Dendritic cell treated with granulocyte-macrophage colony-stimulating factor and Interleukin-4, amounts not matched to agents 40 ng/mL and 50 ng/mL, for 4 days (primary cell): ENCODE results near the gene SHB.

Source experiments
- H3K27ac Mint-ChIP-seq: one replicate; pipeline ENCODE4 v1.8.0; 2022; ENCODE audit warnings: mild to moderate bottlenecking, mixed read lengths
- H3K27me3 Mint-ChIP-seq: one replicate; pipeline ENCODE4 v1.8.0; 2022; ENCODE audit warnings: mild to moderate bottlenecking, mixed read lengths
- H3K36me3 Mint-ChIP-seq: one replicate; pipeline ENCODE4 v1.8.0; 2022; ENCODE audit warnings: low read depth, mixed read lengths
- H3K4me1 Mint-ChIP-seq: one replicate; pipeline ENCODE4 v1.8.0; 2022; ENCODE audit warnings: low read depth, mixed read lengths
- H3K4me3 Mint-ChIP-seq: one replicate; pipeline ENCODE4 v1.8.0; 2022; ENCODE audit warnings: mild to moderate bottlenecking, moderate library complexity, mixed read lengths
- H3K9me3 Mint-ChIP-seq: one replicate; pipeline ENCODE4 v1.8.0; 2022; ENCODE audit warnings: mixed read lengths
- intact Hi-C: fragments of 100-400 bp; cut with micrococcal nuclease; formaldehyde crosslinking; loops from one replicate; pipeline ENCODE4 v1.15.0; 2022

SHB gene

GRCh38 chr9:38000332-38000731, 68.7 kb downstream of the SHB start:
- peaks cover 16% of the 10 kb centered on the region for H3K36me3 Mint-ChIP-seq
- no peaks in the 10 kb centered on the region for H3K9me3 Mint-ChIP-seq
- peaks cover 98% of the 10 kb centered on the region for H3K4me1 Mint-ChIP-seq
- H3K4me3 Mint-ChIP-seq = no peak overlapping the region
- intact Hi-C loops = no loop called here
- no peaks in the 10 kb centered on the region for H3K27me3 Mint-ChIP-seq
- H3K27ac Mint-ChIP-seq = peak overlapping the region; percentile 86

- H3K27me3 Mint-ChIP-seq = no peaks in the 10 kb centered on the region
- no peak overlapping the region for H3K4me3 Mint-ChIP-seq
- H3K27ac Mint-ChIP-seq = peak overlapping the region; percentile 86
- H3K36me3 Mint-ChIP-seq = peaks cover 14% of the 10 kb centered on the region
- H3K4me1 Mint-ChIP-seq = peaks cover 98% of the 10 kb centered on the region
- H3K9me3 Mint-ChIP-seq = no peaks in the 10 kb centered on the region
- intact Hi-C loops = loop anchor here (5.0 kb wide), 1 partner anchor 48 kb away; no protein-coding TSS in a partner anchor
Measured at GRCh38 chr9:37999588-38000189, 69.3 kb downstream of the SHB start.

- intact Hi-C loops = loop anchor here (5.0 kb wide), 1 partner anchor 48 kb away; no protein-coding TSS in a partner anchor
- Mint-ChIP-seq H3K4me1 (peaks cover 98% of the 10 kb centered on the region), H3K9me3 (no peaks in the 10 kb centered on the region), H3K4me3 (peak overlapping the region; percentile 14), H3K36me3 (peaks cover 8% of the 10 kb centered on the region), H3K27ac (peak overlapping the region; percentile 86), H3K27me3 (no peaks in the 10 kb centered on the region)
Measured at GRCh38 chr9:37998881-37999587, 70.0 kb downstream of the SHB start.

- peak overlapping the region; percentile 86 for H3K27ac Mint-ChIP-seq
- peaks cover 6% of the 10 kb centered on the region for H3K36me3 Mint-ChIP-seq
- H3K4me3 Mint-ChIP-seq = no peak overlapping the region
- peaks cover 98% of the 10 kb centered on the region for H3K4me1 Mint-ChIP-seq
- no peaks in the 10 kb centered on the region for H3K27me3 Mint-ChIP-seq
- no peaks in the 10 kb centered on the region for H3K9me3 Mint-ChIP-seq
- intact Hi-C loops = loop anchor here (5.0 kb wide), 1 partner anchor 49 kb away; no protein-coding TSS in a partner anchor
Measured at GRCh38 chr9:37997636-37998374, 71.2 kb downstream of the SHB start.

GRCh38 chr9:37996819-37997217, 72.2 kb downstream of the SHB start:
- intact Hi-C loops = loop anchor here (5.0 kb wide), 1 partner anchor 50 kb away; no protein-coding TSS in a partner anchor
- Mint-ChIP-seq H3K27ac (peak overlapping the region; percentile 86), H3K4me1 (peaks cover 95% of the 10 kb centered on the region)

GRCh38 chr9:37995961-37996818, 72.8 kb downstream of the SHB start:
- Mint-ChIP-seq H3K36me3 (peaks cover 6% of the 10 kb centered on the region), H3K27ac (peak overlapping the region; percentile 86), H3K27me3 (no peaks in the 10 kb centered on the region), H3K4me3 (no peak overlapping the region), H3K4me1 (peaks cover 95% of the 10 kb centered on the region), H3K9me3 (no peaks in the 10 kb centered on the region)
- intact Hi-C loops = loop anchor here (1.0 to 5.0 kb wide), 2 partner anchors 12 to 51 kb away; no protein-coding TSS in a partner anchor

More at GRCh38 chr9:37996819-37997217, 72.2 kb downstream of the SHB start:
- Mint-ChIP-seq H3K9me3 (no peaks in the 10 kb centered on the region), H3K36me3 (peaks cover 6% of the 10 kb centered on the region), H3K27me3 (no peaks in the 10 kb centered on the region), H3K4me3 (no peak overlapping the region)

GRCh38 chr9:37995348-37995737, 73.7 kb downstream of the SHB start:
- intact Hi-C loops = loop anchor here (1.0 to 5.0 kb wide), 2 partner anchors 13 to 52 kb away; no protein-coding TSS in a partner anchor
- H3K36me3 Mint-ChIP-seq = peaks cover 6% of the 10 kb centered on the region
- peak overlapping the region; percentile 86 for H3K27ac Mint-ChIP-seq
- H3K4me3 Mint-ChIP-seq = peak overlapping the region; percentile 32
- no peaks in the 10 kb centered on the region for H3K27me3 Mint-ChIP-seq
- H3K9me3 Mint-ChIP-seq = no peaks in the 10 kb centered on the region
- H3K4me1 Mint-ChIP-seq = peaks cover 97% of the 10 kb centered on the region

GRCh38 chr9:37994639-37995347, 74.2 kb downstream of the SHB start:
- Mint-ChIP-seq H3K9me3 (no peaks in the 10 kb centered on the region), H3K36me3 (peaks cover 2% of the 10 kb centered on the region), H3K4me1 (peaks cover 97% of the 10 kb centered on the region), H3K4me3 (peak overlapping the region; percentile 49), H3K27me3 (no peaks in the 10 kb centered on the region), H3K27ac (peak overlapping the region; percentile 86)
- intact Hi-C loops = loop anchor here (1.0 to 5.0 kb wide), 3 partner anchors 14 to 67 kb away; no protein-coding TSS in a partner anchor

- no peaks in the 10 kb centered on the region for H3K36me3 Mint-ChIP-seq
- H3K4me1 Mint-ChIP-seq = peaks cover 90% of the 10 kb centered on the region
- no peaks in the 10 kb centered on the region for H3K27me3 Mint-ChIP-seq
- H3K9me3 Mint-ChIP-seq = no peaks in the 10 kb centered on the region
- intact Hi-C loops = loop anchor here (5.0 kb wide), 1 partner anchor 66 kb away; no protein-coding TSS in a partner anchor
- peak overlapping the region; percentile 24 for H3K4me3 Mint-ChIP-seq
- H3K27ac Mint-ChIP-seq = peak overlapping the region; percentile 86
Measured at GRCh38 chr9:37992924-37993349, 76.1 kb downstream of the SHB start.

- intact Hi-C loops = loop anchor here (1.0 to 5.0 kb wide), 2 partner anchors 63 to 78 kb away; no protein-coding TSS in a partner anchor
- no peaks in the 10 kb centered on the region for H3K9me3 Mint-ChIP-seq
- H3K4me3 Mint-ChIP-seq = no peak overlapping the region
- peaks cover 1% of the 10 kb centered on the region for H3K36me3 Mint-ChIP-seq
- H3K27me3 Mint-ChIP-seq = no peaks in the 10 kb centered on the region
- H3K27ac Mint-ChIP-seq = no peak overlapping the region
- peaks cover 74% of the 10 kb centered on the region for H3K4me1 Mint-ChIP-seq
Measured at GRCh38 chr9:37990404-37991015, 78.5 kb downstream of the SHB start.

GRCh38 chr9:37989701-37990100, 79.3 kb downstream of the SHB start:
- Mint-ChIP-seq H3K27ac (no peak overlapping the region), H3K4me3 (no peak overlapping the region), H3K27me3 (no peaks in the 10 kb centered on the region), H3K36me3 (peaks cover 5% of the 10 kb centered on the region), H3K4me1 (peaks cover 72% of the 10 kb centered on the region), H3K9me3 (no peaks in the 10 kb centered on the region)
- intact Hi-C loops = loop anchor here (5.0 kb wide), 1 partner anchor 62 kb away; no protein-coding TSS in a partner anchor

GRCh38 chr9:37988602-37989001, 80.4 kb downstream of the SHB start:
- peaks cover 61% of the 10 kb centered on the region for H3K4me1 Mint-ChIP-seq

More at GRCh38 chr9:37988602-37989001, 80.4 kb downstream of the SHB start:
- Mint-ChIP-seq H3K27ac (no peak overlapping the region), H3K27me3 (no peaks in the 10 kb centered on the region), H3K4me3 (no peak overlapping the region), H3K9me3 (no peaks in the 10 kb centered on the region), H3K36me3 (peaks cover 5% of the 10 kb centered on the region)
- intact Hi-C loops = no loop called here
